GM12872 (cell line): ENCODE results near the gene C1orf53.

ENCODE experiments used
- CTCF ChIP-seq: IDR thresholded peaks from 3 replicates; pipeline ENCODE4 v1.5.1; 2011; ENCODE audit warnings: low read depth, mild to moderate bottlenecking, low read length, moderate library complexity; ENCODE audit not compliant: insufficient read depth

C1orf53 gene

DNA sequence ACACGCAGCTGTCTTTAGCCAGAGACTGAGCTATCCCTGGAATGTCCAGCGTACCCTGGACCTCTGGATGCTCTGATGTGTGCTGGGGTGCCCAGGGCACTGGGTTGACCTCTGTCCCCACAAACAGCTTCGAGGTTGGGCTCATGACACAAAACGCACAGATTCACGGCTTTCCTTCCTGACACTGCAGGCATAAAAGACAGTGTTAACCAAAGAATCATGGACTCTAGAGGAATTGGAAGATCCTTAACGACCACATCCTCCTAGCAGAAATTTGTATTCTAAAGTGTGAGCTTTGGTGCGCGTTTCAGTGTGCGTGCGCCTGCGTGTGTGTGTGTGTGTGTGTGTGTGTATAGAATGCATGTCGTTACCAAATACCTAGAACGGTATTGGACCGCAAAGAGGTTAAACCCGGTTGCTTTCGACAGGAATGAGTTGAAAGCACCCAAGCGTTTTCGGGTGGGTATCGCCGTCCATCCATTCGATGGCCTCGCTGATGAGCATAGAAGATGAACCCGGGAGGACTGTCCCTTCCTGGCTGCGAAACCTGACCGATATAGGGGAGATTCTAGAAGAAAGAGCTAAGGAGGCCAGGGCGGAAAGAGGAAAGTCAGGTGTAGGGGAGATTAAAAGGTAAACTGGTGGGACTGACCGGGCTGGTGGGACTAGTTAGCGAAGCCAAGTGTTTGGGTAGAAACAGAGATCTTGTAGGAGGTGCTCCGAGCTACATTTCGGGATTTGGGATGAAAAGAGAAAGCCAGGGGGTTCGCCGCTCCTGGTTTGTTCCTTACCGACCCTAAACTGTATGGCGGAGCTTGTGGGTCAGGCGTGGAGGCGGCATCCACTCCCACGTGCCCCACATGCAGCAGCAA is 7.9 kb downstream of the C1orf53 start:
- TF ChIP-seq CTCF = no peak

- no peak for TF ChIP-seq CTCF
These were observed 8.9 kb downstream of the C1orf53 start for GRCh38 chr1:197911111-197911856.

- no peak for TF ChIP-seq CTCF
These were observed 9.6 kb downstream of the C1orf53 start for GRCh38 chr1:197911857-197912696.

GRCh38 chr1:197912739-197913494 is 10.5 kb downstream of the C1orf53 start:
- TF ChIP-seq CTCF = no peak

GRCh38 chr1:197913495-197914276 is 11.3 kb downstream of the C1orf53 start:
- no peak for TF ChIP-seq CTCF

GRCh38 chr1:197914510-197914909 is 12.1 kb downstream of the C1orf53 start:
- TF ChIP-seq CTCF = no peak
